ENCODE data around the gene C16orf92. TPM values are rescaled to one million over a fixed set of nuclear protein-coding genes. Genes with fewer than 3 reads are reported as not detected.

The C16orf92 gene
- total RNA-seq, 1 experiment from 2014 or later = not detected

DNA sequence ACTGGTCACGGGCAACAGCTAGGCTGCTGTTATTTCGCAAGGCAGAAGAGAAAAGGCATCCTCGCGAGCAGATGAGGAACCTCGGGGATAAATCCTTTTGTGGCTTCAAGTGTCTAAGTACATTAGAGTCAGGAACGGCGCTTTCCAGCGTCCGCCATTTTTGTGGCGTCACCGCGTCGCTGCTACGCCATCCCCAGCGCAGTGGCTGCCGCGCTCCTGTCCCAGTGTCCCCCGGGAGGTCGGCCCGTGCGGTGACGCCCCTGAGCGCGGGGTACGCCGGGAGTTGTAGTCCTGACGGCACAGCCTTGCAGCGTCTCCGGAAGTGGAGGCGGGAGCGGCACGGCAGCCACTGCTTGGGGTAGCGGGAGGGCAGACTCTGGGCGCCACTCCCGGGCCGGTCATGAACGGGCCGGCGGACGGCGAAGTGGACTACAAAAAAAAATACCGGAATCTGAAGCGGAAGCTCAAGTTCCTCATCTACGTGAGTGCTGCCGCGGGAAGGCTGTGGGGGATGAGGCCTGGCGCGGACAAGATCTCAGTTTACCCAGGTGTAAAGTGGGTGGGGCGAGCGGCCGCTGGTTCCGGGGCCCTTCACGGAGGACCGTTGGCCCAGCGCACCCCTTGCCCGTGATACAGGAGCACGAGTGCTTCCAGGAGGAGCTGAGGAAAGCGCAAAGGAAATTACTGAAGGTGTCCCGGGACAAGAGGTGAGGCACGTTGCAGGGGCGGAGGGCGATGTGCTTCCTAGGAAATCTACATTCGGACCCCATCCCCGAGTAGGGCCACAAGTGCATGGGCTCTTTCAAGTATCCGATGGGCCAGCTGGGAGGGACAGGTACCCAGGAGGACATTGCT, 26.9 kb upstream of the C16orf92 start, which contains the start of gene INO80E (continued):
- 0 out of 2 replicates have a peak, but pooled peaks have one; percentile 30 for TF ChIP-seq ARID4B (CRISPR knock-in tag; IDR thresholded peaks at IDR 0.05; ENCODE audit: borderline replicate concordance)
- TF ChIP-seq, protein P1, sequence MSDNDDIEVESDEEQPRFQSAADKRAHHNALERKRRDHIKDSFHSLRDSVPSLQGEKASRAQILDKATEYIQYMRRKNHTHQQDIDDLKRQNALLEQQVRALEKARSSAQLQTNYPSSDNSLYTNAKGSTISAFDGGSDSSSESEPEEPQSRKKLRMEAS (CRISPR knock-in tag; IDR thresholded peaks at IDR 0.05) = peak; percentile 11; the same call in 1 of the 2 replicates
- TF ChIP-seq TP53 (CRISPR knock-in tag; IDR thresholded peaks at IDR 0.05) = no peak
- peak; percentile 96 for TF ChIP-seq SP1 (CRISPR knock-in tag; conservative IDR thresholded peaks at IDR 0.05)
- no peak for TF ChIP-seq JAZF1 (CRISPR knock-in tag; IDR thresholded peaks at IDR 0.05)
- TF ChIP-seq, protein P2, sequence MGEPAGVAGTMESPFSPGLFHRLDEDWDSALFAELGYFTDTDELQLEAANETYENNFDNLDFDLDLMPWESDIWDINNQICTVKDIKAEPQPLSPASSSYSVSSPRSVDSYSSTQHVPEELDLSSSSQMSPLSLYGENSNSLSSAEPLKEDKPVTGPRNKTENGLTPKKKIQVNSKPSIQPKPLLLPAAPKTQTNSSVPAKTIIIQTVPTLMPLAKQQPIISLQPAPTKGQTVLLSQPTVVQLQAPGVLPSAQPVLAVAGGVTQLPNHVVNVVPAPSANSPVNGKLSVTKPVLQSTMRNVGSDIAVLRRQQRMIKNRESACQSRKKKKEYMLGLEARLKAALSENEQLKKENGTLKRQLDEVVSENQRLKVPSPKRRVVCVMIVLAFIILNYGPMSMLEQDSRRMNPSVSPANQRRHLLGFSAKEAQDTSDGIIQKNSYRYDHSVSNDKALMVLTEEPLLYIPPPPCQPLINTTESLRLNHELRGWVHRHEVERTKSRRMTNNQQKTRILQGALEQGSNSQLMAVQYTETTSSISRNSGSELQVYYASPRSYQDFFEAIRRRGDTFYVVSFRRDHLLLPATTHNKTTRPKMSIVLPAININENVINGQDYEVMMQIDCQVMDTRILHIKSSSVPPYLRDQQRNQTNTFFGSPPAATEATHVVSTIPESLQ (CRISPR knock-in tag; IDR thresholded peaks at IDR 0.05) = no peak
- no peak for TF ChIP-seq ATF2 (CRISPR knock-in tag; IDR thresholded peaks at IDR 0.05; ENCODE audit: borderline replicate concordance, low read depth)
- TF ChIP-seq ZNF138 (CRISPR knock-in tag; conservative IDR thresholded peaks at IDR 0.05) = no peak
- no peak for TF ChIP-seq ELF4 (CRISPR knock-in tag; IDR thresholded peaks at IDR 0.05; ENCODE audit: low read depth)
- TF ChIP-seq FOXK1 (CRISPR knock-in tag; IDR thresholded peaks at IDR 0.05) = peak; percentile 93
- TF ChIP-seq, protein P3, sequence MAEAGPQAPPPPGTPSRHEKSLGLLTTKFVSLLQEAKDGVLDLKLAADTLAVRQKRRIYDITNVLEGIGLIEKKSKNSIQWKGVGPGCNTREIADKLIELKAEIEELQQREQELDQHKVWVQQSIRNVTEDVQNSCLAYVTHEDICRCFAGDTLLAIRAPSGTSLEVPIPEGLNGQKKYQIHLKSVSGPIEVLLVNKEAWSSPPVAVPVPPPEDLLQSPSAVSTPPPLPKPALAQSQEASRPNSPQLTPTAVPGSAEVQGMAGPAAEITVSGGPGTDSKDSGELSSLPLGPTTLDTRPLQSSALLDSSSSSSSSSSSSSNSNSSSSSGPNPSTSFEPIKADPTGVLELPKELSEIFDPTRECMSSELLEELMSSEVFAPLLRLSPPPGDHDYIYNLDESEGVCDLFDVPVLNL (CRISPR knock-in tag; IDR thresholded peaks at IDR 0.05; ENCODE audit: borderline replicate concordance, low read depth) = no peak
- no peak for TF ChIP-seq FOXJ3 (CRISPR knock-in tag; IDR thresholded peaks at IDR 0.05; ENCODE audit: borderline replicate concordance)
- peak; percentile 87; the same call in 1 of the 2 replicates for TF ChIP-seq GTF2I (CRISPR knock-in tag; conservative IDR thresholded peaks at IDR 0.05)
- TF ChIP-seq, protein P4, sequence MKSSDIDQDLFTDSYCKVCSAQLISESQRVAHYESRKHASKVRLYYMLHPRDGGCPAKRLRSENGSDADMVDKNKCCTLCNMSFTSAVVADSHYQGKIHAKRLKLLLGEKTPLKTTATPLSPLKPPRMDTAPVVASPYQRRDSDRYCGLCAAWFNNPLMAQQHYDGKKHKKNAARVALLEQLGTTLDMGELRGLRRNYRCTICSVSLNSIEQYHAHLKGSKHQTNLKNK (CRISPR knock-in tag; IDR thresholded peaks at IDR 0.05) = no peak
- TF ChIP-seq E2F1 (CRISPR knock-in tag; IDR thresholded peaks at IDR 0.05) = no peak
- no peak for TF ChIP-seq MXD4 (CRISPR knock-in tag; IDR thresholded peaks at IDR 0.05; ENCODE audit: borderline replicate concordance)
